GM23338 (cell line): Measurements from ENCODE around the gene VAMP7.

Experiments
- CREB1 ChIP-seq: fragments of 250-450 bp; sonication (Bioruptor Pico); IDR thresholded peaks from 2 replicates; pipeline ENCODE4 v1.5.0; 2020; ENCODE audit warnings: low read depth, mild to moderate bottlenecking, moderate library complexity
- CTCF ChIP-seq, 2 experiments: fragments of 200-600 bp in 1 of 2; sonication (generic) in 1 of 2; conservative IDR thresholded peaks; 2 replicates each; pipeline versions ENCODE4 v1.5.1 to v1.6.1; 2016 to 2017; ENCODE audit warnings: antibody characterized with exemption in 2 of 2, low read depth in 2 of 2, mild to moderate bottlenecking in 2 of 2, moderate library complexity in 1 of 2
- ETS1 ChIP-seq: IDR thresholded peaks from 2 replicates; pipeline ENCODE4 v1.6.1; 2016; ENCODE audit warnings: antibody characterized with exemption
- EZH2 ChIP-seq: fragments of 200-600 bp; sonication (generic); IDR thresholded peaks from one replicate; pipeline ENCODE4 v1.8.0; 2017; ENCODE audit warnings: antibody characterized with exemption, mild to moderate bottlenecking, low read depth; ENCODE audit not compliant: unreplicated experiment
- EZH2phosphoT487 ChIP-seq: fragments of 200-600 bp; sonication (generic); IDR thresholded peaks from one replicate; pipeline ENCODE4 v1.8.1; 2018; ENCODE audit warnings: antibody characterized with exemption; ENCODE audit not compliant: unreplicated experiment
- JUNB ChIP-seq: IDR thresholded peaks from one replicate; pipeline ENCODE4 v1.6.1; 2016; ENCODE audit warnings: antibody characterized with exemption; ENCODE audit not compliant: unreplicated experiment
- NANOG ChIP-seq: IDR thresholded peaks from 2 replicates; pipeline ENCODE4 v1.6.1; 2016; ENCODE audit warnings: antibody characterized with exemption, borderline replicate concordance
- POLR2AphosphoS5 ChIP-seq: IDR thresholded peaks from 2 replicates; pipeline ENCODE4 v1.6.1; 2016; ENCODE audit warnings: antibody characterized with exemption, low read depth
- REST ChIP-seq: IDR thresholded peaks from one replicate; pipeline ENCODE4 v1.6.1; 2018; ENCODE audit warnings: antibody characterized with exemption; ENCODE audit not compliant: unreplicated experiment
- STAT1 ChIP-seq: IDR thresholded peaks from one replicate; pipeline ENCODE4 v1.6.1; 2016; ENCODE audit warnings: antibody characterized with exemption; ENCODE audit not compliant: unreplicated experiment
- ZNF114 ChIP-seq: fragments of 250-450 bp; sonication (Bioruptor Pico); IDR thresholded peaks from 2 replicates; pipeline ENCODE4 v1.5.0; 2020; ENCODE audit warnings: mild to moderate bottlenecking, moderate library complexity

- TF ChIP-seq CTCF (conservative IDR thresholded peaks at IDR 0.05; ENCODE audit: low read depth in 2 of 2) (no peak), ETS1 (no peak), REST (no peak), CREB1 (CRISPR knock-in tag) (no peak), POLR2AphosphoS5 (no peak), EZH2 (no peak), ZNF114 (CRISPR knock-in tag) (no peak), JUNB (no peak), EZH2phosphoT487 (no peak), STAT1 (no peak), NANOG (no peak)
These were observed 86.6 kb downstream of the VAMP7 start for GRCh38 chrX:155967653-155968325.
